GM21390 (cell line): ENCODE results near the gene ZNF516.

Experiments
- ATAC-seq: cut with Tn5 transposase; IDR thresholded peaks from one replicate; pipeline ENCODE4 v1.9.1; 2021; ENCODE audit not compliant: unreplicated experiment

Gene ZNF516

DNA sequence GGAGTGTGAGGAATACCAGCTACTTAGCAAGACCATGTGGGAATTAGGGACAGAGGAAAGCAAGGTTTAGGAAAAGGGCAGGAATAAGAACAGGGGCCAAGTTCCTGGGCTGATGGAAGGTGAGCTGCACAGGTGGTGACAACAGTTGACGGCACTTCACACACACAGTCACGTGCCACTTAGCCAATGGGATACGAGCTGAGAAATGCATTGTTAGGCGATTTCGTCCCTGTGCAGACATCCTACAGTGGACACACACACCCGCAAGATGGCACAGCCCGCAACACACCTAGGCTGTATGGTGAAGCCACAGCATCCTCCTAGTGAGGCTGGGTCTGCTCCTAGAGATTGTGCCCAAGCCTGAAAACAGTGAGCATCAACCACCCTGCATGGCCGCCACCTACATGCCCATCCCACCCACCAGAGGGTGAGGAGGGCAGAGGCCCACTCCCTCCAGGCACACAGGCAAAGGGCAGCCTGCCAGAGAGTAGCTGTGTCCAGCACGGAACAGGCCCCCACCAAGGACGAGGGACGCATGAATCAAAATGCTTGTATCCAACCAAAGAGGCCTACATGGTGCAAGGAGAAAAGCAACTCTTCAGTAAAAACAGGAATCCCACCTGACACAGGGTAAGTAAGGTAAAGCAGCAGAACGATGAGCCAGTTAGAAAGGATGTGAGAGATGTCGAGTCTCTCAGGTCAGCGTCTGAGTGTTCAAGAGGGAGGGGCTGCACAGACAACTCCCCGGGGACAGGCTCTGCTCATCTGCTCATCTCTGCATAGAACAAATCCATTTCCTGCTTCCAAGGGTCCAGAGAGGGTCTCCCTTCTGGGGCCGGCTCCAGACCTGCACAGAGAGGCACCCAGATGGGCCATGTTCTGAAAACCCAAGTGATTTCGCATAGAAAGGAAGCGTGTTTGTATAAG, 51.3 kb downstream of the ZNF516 start:
- no peak for ATAC-seq

- no peak for ATAC-seq
Observed at GRCh38 chr18:76442413-76443171, 52.5 kb downstream of the ZNF516 start.

- no peak for ATAC-seq
Observed at GRCh38 chr18:76441668-76442412, 53.2 kb downstream of the ZNF516 start.

GRCh38 chr18:76441002-76441667, 53.9 kb downstream of the ZNF516 start:
- ATAC-seq: no peak

- no peak for ATAC-seq
Observed at GRCh38 chr18:76437910-76438309, 57.1 kb downstream of the ZNF516 start.

GRCh38 chr18:76437011-76437410, 58.0 kb downstream of the ZNF516 start:
- ATAC-seq: no peak

DNA sequence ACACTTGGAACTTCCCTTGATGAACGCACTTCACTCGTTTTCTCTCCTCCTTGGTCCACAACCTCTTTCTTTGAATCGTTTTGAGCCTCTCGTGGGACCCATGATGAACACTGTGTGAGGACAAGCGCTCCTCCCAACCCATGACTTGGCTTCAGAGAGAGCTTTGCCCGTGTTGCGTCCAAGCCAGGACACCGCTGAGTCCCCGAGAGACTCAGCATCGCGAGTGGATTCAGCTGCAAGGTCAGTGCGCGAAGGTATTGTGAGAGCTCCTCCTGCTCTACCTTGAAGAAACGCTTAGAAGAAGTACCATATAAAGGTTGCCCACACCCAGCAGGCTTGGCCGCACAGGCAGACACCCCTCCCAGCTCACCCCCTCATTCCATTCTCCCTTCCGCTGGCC, 58.7 kb downstream of the ZNF516 start:
- ATAC-seq: no peak

DNA sequence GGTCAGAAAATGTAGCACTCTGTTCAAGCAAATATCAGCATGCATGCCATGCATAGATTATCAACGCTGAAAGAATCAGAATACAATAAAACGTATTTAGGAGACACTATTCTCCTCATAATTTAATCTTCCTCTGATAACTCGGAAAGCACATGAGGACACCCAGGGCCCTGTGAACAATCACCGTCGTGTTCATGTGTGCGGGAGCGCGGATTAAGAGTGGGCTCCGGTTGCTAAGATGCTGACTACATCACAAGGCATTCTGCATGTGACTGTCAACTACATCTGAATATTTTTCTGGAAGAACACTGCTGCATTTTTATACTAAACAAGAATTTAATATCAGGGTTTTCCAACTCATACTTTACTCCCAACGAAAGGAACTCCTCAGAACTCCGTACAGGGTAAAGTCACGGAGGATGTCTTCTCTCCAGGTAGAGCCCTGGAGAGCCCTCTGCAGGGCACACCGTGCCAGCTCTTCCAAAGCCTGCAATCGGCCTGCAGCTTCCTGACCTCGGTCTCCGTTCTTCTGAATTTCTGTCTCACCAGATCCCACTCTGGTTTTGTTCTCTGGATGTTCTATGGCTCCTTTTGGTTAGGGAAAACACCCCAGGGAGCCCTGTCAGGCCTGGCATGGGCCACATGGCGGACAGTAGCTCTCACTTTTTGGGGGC, 59.6 kb downstream of the ZNF516 start:
- no peak for ATAC-seq

- ATAC-seq: no peak
Observed at GRCh38 chr18:76434452-76434851, 60.6 kb downstream of the ZNF516 start.

GRCh38 chr18:76433788-76434187, 61.3 kb downstream of the ZNF516 start:
- ATAC-seq: no peak

DNA sequence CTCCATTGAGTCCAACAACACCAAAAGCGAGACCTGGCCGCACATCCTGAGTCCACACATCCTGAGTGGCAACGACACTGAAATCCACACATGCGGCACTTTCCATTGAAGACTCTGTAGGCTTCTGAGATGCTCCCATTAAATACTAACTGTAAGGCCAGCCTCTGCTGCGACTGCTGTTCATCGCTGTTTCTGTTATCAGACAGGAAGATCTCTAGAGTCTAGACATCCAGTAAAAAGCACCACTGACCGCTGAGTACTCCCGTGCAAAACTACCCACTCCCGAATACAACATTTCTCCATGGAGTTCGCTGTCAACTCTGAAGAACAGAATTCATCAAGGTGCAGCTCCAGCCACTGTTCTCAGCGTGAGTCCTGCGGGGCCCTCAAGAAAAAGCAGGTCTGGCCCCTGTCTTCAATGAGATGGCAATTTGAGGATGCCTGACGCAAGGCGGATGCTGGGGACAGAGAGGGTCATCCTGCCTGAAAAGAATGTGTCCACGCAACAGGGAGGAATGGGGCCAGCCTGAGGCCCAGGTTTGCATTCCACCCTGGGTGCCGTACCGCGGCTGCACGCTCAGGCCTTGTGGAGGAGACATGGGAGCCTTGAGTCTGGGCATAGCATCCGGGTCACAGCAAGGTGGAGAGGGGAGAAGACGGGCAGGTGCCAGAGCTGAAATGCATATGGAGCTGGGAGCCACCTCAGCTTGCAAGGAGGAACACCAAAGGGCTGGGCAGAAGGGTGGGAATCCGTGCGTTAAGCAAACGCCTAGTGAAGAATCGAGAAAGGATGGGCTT, 61.9 kb downstream of the ZNF516 start:
- ATAC-seq: no peak

- no peak for ATAC-seq
Observed at GRCh38 chr18:76432274-76432755, 62.7 kb downstream of the ZNF516 start.

- no peak for ATAC-seq
Observed at GRCh38 chr18:76431437-76432273, 63.4 kb downstream of the ZNF516 start.

GRCh38 chr18:76430636-76431035, 64.4 kb downstream of the ZNF516 start:
- ATAC-seq: no peak

GRCh38 chr18:76429262-76430126, 65.5 kb downstream of the ZNF516 start:
- ATAC-seq: no peak

DNA sequence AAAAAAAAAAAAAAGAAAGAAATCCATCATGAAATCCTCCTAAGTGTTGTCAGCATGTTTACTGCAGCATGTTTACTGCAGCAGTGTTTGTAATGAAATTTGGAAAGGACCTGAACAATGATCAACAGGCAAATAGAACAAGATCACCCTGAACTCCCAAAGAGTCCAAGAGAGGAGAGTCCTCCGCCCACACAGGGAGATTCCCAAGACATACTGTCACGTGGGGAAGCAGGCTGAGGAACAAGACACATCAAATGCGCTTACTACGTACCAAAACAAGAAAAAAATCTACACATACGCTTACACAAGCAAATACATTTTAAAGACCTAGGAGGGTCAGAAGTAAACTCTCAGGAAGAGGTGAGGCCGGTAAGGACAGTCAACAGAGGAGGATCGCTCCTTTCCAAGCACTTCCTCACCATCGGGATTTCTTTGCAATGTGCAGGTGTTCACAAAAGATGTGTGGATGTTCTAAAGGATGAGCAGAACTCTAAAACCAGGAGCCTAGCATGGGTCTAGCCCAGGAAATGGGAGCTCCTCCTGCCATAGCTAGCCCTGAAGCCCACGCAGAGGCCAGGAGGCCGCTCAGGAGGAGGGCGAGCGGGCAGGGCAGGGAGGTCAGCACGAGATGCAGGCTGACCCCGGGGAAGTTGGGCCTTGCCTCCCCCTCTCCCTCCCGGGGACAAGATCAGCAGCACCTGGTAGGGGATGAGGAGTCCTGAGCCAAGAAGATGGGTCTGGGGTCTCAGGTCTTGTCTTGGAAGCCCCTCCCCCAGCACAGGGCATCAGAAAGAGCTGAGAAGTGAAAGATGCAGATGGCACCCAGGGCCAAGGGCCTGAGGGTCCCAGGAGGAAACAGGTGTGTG, 66.4 kb downstream of the ZNF516 start:
- no peak for ATAC-seq
